HG02759 (cell line): ENCODE measurements around the gene FDXACB1.

ENCODE experiments used
- ATAC-seq: cut with Tn5 transposase; IDR thresholded peaks from one replicate; pipeline ENCODE4 v1.9.1; 2021; ENCODE audit warnings: mild to moderate bottlenecking, moderate library complexity; ENCODE audit not compliant: unreplicated experiment

FDXACB1 gene

GRCh38 chr11:111878849-111879636, at the start of gene FDXACB1, which contains the start of gene CFAP68:
Gene FDXACB1 (minus strand): TSS chr11:111879165. CDS start chr11:111879132, 33 bp downstream.
Gene CFAP68 (plus strand): TSS chr11:111879541. CDS start chr11:111879561, 20 bp downstream.
- ATAC-seq: peak; percentile 92

- peak; percentile 93 for ATAC-seq
These were observed 47.8 kb upstream of the FDXACB1 start for GRCh38 chr11:111926505-111927391.

- ATAC-seq: no peak
These were observed 47.0 kb upstream of the FDXACB1 start for GRCh38 chr11:111925953-111926352.

- no peak for ATAC-seq
These were observed 45.0 kb upstream of the FDXACB1 start for GRCh38 chr11:111923951-111924350.

- ATAC-seq: no peak
These were observed 44.4 kb upstream of the FDXACB1 start for GRCh38 chr11:111923351-111923788.

- no peak for ATAC-seq
These were observed 43.8 kb upstream of the FDXACB1 start for GRCh38 chr11:111922803-111923202.

GRCh38 chr11:111921541-111922230, 42.7 kb upstream of the FDXACB1 start:
- ATAC-seq: no peak

GRCh38 chr11:111920908-111921307, 41.9 kb upstream of the FDXACB1 start:
- ATAC-seq: no peak

- no peak for ATAC-seq
These were observed 39.7 kb upstream of the FDXACB1 start, which contains the start of gene C11orf52 for GRCh38 chr11:111918390-111919256. Gene C11orf52 (plus strand): TSS chr11:111918913. CDS start chr11:111918973, 60 bp downstream.

GRCh38 chr11:111917788-111918187, 38.8 kb upstream of the FDXACB1 start:
- no peak for ATAC-seq

- no peak for ATAC-seq
These were observed 38.3 kb upstream of the FDXACB1 start for GRCh38 chr11:111917312-111917711.

GRCh38 chr11:111916768-111917167, 37.8 kb upstream of the FDXACB1 start:
- ATAC-seq: no peak

- no peak for ATAC-seq
These were observed 35.0 kb upstream of the FDXACB1 start for GRCh38 chr11:111913997-111914396.

GRCh38 chr11:111913031-111913861, 34.3 kb upstream of the FDXACB1 start:
- ATAC-seq: no peak

GRCh38 chr11:111912535-111912934, 33.6 kb upstream of the FDXACB1 start, which contains the start of gene HSPB2:
Gene HSPB2 (plus strand): TSS chr11:111912734. CDS start chr11:111912830, 96 bp downstream.
- no peak for ATAC-seq

- ATAC-seq: no peak
These were observed 32.8 kb upstream of the FDXACB1 start, which contains the start of gene CRYAB for GRCh38 chr11:111911563-111912401. Gene CRYAB (minus strand): TSS chr11:111911770. CDS start chr11:111911724, 46 bp downstream.

- no peak for ATAC-seq
These were observed 32.0 kb upstream of the FDXACB1 start for GRCh38 chr11:111910676-111911562.
